GM19351 (cell line): ENCODE data around the gene PAX8.
A peak's percentile ranks its signal among the peaks of the same experiment; 100 is the strongest.

ENCODE experiments used
- ATAC-seq: cut with Tn5 transposase; IDR thresholded peaks from one replicate; pipeline ENCODE4 v1.9.1; 2021; ENCODE audit warnings: mild to moderate bottlenecking, moderate library complexity; ENCODE audit not compliant: unreplicated experiment

PAX8 gene

DNA sequence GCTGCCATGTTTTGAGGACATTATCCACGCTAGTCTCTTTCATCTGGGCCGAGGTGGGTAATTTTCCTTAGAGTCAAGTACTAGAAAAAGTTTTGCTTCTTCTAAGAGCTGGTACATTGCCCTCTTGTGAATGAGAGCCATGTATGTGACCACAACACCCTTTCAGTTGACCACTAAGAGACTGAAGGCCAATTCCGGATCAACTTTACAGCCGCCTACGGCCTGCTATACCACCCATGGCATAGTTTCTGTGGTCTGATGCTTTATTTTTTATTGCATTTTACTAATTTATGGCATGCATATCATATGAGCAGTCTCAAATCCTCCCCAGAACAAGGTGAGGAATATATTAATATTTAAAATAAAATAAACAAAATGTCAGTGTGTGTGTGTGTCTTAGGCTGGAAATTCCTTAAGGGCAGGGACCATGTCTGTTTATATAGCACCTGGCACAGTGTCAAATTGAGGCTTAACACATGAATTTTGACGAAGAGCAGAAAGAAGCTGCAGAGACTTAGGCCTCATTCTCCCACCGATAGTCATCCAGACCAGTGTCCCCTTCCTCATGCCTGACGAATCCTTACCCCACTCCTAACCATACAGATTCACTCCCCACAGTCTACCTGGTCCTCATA, 69.6 kb downstream of the PAX8 start:
- ATAC-seq = no peak

DNA sequence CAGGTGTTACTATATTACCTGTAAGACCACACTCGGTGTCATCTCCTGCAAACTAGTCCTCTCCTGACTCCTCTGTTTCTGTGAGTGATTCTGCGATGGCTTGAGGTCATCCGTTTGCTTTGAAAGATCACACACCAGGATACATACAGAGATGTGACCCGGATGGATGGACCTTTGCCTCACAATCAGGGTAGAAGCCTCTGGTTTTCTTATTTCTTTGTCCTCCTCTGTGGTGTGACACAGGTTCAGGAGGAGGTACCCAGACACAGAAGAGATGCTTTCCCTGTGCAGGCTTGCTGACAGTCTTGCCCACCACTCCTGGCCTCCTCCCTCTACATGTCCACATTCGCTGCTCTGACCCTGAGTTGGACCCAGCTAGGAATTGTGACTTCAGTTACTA, 70.3 kb downstream of the PAX8 start:
- no peak for ATAC-seq

DNA sequence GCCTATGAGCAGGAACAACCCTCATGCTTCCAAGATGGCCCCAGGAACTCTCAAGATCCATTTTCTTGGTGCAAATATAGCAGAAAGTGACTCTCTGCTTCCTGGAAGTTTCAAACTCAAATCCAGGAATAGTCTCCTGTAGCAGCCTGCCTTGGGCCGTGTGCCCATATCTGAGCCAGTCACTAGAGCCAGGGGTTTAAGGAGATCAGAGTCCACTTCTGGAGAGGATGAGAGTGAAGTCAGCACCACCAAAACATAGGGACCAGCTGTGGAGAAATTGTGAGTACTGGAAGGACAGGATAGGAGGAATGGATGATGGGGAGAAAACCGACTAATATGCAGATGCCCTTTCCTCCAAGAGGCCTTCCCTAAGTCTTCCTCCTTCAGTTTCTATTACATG, 71.7 kb downstream of the PAX8 start:
- ATAC-seq = no peak

DNA sequence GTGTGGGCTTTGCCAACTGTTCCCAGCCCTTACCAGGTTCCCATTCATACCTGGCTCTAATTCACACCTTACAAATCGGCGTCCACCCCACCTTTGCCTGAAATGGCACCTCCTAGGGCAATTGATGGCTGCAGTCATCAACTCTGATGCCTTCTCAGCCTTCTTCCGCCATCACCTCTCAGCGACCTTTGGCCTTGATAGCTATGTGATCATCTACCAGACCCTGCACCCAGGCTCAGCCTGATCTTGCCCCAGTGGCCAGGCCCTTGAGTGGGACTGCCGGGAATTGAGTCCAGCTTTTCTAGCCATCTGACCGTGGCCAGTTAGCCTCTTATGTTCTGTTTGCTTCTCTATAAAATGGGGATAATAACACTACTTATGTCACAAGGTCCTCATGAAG, 72.5 kb downstream of the PAX8 start:
- no peak for ATAC-seq

DNA sequence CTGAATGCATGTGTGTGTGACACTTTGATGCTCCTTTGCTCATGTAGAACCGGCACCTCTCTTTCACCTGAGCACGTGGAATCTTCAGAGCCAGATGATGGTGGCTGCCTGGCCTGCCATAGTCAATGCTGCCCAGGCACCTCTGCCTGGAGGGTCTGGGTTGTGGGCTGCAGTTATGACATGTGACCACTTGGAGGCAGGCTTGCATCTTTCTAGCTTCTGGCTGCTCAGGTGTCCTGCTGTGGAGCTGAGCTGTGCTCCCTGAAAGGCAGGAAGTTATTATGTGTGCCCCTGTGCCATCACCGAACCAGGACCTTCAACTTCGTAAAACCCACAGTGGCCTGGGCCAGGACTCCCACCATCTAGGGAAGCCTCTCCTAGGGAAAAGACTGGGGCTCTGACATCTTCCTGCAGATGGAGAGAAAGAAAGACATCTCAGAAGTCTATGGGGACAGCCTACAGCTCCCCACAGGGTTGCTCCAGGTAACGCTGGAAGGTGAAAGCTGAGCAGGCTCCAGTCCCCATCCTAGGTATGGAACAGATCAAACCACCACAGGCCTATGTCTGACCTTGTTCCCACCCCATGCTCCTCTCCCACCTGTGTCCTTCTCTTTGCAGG, 74.7 kb downstream of the PAX8 start:
- peak; percentile 76 for ATAC-seq

DNA sequence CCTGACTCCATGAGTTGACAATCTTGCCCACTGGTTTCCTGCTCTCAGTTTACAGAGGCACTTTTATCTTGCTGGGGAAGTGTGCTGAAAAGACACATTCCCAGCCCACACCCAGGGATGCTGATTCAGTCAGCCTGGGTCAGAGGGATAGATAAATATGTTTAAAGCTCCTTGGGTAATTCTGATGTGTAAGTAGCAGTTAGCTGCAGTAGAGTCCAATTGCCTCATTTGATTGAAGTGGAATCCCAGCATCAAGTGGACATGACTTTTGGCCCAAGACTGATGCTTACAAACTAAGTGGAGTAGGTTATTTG, 75.5 kb downstream of the PAX8 start:
- no peak for ATAC-seq

DNA sequence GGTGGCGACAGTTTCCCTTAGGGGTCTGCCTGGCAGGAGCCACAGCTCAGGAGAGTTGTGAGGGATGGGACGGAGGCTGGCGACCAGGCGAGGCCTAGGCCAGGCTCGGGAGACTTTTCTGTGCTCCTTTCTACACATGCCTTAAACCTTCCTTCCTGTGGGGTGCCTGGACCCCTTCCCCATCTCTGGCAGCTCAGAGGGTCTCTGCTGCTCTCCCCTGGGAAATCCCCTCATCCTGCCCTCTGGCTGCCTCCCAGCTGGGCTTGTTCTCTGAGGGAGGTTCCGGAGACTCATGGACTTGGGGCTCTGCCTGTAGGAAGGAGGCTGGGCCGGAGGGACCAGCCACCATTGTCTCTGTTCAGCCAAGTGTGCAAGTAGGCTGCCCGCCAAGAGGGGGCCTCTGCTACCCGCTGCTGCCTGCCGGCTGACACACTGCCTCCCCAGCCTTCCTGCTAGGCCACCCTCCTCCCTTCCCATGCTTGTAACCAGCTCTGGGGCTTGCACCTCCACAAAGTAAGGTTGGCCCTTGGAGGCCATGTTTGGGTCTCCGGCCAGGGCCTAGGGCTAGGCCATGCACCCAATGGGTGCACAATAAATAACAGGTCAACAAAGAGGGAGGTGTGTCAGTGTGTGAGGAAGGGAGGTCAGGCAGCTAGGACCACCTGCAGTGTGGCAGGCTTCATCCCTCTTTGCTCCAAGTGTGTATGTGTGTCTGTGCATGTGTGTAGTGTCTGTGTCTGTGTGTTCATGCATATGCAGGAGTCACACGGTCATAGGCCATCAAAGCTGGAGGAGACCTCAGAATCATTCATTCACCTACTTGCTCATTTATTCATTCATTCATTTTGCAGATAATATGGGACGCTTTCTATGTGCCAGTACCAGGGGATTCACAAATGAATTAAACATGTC, 76.2 kb downstream of the PAX8 start:
- ATAC-seq = no peak

DNA sequence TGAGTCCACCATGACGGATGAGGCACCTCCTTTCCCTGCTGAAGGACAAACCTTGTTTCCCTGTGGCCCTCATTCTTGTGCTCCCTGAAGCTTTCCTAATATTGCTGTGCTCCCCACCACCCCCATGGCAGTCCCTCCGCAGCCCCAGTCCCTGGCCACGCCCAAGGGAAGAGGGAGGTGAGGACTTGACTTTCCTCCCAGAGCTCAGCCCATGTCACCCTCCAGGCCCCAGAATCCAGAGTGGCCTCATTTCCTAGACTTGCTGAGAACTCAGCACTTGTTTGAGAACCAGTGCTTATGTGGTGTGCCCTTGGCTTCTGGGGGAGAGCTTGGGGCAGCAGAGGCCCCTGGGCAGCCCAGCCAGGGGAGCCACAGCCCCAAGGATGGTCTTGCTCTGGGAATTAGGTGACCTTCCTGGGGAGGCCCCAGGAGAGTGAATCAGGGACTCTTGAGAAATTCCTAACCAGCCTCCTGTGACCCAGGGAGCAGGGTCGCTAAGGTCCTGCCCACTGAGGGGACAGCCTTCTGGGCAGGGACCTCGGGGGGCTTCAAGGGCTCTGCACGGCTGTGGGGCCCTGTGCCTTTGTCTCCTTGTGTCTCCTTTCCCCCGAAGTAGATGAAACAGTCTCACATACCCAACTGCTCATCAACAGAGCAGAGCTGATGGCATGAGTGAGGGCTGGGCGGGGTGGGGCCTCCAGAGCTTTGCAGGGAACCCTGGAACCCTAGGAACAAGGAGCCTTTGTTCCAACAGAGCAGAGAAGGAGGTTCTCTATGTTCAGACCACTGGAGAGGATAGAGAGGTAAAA, 77.0 kb downstream of the PAX8 start:
- no peak for ATAC-seq

DNA sequence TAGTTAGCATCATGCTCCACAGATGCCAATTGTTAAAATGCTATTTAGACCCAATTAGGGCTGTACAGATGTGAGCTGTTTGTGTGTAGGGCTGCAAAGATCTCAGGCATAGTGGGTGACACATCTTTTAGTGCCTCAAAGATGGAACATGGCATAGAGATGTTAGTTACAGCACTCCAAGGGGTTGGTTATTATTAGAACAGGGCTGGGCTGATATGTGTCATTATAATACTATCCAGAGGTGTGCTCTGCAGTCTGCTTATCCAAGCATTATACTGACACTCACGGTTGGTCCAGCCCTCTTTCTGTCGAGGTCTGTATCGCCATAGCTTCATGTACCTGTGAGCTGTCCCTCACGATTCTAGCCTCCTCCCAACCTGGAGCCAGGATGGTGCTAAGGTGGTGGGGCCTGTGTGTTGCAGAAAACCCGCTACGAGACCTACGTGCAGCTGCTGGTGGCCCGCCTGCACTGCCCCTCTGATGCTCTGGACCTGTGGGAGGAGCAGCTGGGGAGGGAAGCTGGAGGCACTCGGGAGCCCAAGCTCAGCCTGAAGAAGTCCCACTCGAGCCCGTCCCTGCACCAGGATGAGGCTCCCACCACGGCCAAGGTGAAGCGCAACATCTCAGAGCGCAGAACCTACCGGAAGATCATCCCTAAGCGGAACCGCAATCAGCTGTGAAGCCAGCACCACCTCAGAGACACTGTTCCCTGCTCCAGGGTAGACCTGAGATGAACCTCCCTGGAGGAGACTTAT, 77.8 kb downstream of the PAX8 start:
- no peak for ATAC-seq

DNA sequence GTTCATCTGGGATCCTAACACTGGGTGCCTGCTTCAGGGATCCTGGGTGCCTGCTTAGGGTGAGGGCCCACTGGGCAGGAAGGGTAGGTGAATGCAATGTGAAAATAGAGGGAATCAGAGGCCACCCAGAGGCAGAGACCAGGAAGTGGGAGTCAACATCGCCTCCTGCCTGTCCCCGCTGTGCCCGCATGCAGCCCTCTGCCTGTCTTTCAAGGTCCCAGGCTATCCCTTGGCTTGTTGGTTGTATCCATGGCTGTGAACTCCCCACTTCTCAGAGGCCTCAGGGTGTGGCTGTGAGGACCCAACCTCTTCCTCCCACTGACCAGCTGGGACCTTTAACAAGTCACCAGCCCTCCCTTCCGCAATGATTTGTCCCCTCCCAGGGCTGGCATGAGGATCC, 78.5 kb downstream of the PAX8 start:
- no peak for ATAC-seq

DNA sequence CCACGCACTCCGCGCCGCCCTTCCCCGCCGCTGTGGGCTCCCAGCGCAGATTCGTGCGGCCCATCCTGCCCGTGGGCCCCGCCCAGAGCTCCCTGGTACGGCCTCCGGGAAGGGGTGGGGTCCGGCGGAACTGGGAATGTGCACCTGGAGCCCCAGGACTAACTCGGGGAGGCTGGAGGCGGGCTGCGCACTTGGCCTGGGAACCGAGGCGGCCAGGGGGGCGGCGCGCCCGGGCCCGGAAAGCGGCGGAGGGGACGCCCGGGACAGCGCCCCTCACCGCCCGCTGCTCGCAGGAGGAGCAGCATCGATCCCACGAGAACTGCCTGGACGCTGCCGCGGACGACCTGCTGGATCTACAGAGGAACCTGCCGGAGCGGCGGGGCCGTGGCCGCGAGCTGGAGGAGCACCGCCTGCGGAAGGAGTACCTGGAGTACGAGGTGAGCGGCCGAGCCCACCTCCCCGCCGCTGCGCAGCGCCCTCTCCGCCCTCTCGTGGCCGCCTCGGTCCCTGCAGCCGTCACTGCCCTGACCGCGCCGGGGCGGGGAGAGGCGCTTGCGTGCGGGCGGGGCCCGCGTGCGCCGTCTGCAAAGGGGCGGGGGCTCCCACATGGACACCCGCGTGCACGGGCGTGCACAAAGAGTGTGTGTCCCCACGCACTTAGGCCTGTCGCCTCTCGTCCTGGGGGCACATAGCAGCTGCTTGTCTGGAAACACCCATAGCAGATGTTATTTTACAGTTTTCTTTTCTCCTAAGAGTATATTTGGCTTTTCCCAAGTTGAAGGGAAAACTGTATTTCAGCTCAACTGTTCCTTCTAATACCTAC, 79.7 kb downstream of the PAX8 start:
- peak; percentile 68 for ATAC-seq

DNA sequence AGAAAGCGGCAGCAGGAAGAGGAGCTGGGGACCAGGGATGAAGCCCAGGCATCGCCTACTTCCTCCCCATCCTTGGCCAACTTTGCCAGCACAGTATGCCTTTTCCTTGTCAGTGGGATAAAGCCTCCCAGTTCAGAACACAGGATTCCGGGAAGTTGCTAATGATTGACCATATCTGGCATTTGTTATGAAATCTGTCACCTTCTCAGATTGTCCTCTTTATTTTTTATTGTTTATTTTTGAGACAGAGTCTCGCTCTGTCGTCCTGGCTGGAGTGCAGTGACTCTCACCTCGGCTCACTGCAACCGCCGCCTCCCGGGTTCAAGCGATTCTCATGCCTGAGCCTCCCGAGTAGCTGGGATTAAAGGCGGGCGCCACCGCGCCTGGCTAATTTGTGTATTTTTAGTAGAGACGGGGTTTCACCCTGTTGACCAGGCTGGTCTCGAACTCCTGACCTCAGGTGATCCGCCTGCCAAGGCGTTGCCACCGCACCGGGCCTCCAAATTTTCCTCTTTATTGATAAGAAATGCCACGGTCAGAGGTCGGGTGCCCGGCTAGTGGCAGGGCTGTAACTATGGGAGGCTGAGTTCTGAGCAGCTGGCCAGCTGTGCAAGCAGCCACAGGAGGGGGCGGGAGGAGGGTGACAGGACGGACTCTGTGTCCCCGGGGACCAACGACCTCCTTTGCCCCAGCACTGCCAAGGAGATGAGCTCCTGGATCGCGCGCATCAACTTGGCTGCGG, 80.5 kb downstream of the PAX8 start:
- no peak for ATAC-seq

DNA sequence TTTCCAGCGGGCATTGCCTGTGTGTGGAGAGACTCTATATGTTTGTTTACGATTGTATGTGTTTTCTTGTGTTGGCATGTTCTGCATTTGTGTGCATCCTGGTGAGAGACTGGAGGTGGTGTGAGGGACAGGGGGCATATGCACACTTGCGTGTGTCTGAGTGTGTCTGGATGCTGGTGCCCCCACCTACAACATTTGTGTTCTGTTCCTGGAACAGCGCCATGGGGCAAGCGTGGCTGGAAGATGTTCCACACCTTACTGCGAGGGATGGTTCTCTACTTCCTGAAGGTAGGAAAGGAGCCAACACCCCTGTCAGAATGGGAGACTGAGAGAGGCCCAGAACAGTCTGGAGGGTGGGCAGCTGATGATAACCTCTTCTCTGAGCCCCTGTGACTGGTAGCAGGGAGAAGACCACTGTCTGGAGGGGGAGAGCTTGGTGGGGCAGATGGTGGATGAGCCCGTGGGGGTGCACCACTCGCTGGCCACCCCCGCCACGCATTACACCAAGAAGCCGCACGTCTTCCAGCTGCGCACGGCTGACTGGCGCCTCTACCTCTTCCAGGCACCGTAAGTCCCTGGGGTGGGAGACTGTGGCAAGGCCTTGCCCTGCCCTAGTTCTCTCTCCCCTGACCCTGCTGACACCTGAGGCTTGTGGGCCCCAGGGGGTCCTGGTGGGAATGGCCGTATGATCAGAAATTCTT, 81.2 kb downstream of the PAX8 start:
- no peak for ATAC-seq

DNA sequence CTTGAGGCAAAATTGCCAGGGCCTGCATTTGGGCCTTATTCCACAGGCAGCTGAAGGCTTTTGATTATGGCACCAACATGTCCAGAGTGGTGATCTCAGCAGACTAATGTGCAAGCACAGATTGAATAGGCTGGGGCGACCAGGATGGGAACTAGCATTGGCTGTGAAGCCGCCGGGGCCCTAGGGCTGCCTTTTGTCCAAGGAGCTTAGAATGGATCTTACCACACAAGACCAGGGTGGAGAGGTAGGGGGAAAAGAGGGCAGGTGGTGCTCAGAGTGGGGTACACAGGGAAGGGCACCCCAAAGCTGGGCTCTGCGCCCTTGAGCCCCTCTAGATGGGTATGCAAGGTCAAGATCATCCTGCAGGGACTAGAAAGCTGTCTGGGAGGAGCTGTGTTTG, 81.9 kb downstream of the PAX8 start:
- no peak for ATAC-seq

DNA sequence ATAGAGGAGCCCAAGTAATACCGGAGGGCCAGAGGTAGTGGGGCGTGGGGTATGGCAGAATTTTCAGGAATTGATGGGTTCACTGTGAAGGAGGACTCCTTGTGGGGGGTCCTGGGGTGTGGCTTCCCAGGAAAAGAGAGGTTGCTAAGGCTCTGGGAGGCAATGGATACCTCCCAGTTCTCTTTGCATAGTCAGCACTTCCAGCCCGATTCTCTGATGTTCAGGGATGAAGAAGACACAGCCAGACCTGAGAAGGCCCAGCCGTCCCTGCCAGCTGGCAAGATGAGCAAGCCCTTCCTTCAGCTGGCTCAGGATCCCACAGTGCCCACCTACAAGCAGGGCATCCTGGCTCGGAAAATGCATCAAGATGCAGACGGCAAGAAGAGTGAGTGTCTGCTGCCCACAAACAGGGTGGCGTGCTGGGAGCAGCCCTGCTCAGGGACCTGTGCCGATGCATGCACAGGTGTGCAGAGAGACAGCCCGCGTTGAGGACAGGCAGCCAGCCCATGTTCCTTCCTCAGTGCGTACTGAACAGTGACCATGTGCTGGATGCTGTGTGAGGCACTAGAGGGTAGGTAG, 82.7 kb downstream of the PAX8 start:
- no peak for ATAC-seq

DNA sequence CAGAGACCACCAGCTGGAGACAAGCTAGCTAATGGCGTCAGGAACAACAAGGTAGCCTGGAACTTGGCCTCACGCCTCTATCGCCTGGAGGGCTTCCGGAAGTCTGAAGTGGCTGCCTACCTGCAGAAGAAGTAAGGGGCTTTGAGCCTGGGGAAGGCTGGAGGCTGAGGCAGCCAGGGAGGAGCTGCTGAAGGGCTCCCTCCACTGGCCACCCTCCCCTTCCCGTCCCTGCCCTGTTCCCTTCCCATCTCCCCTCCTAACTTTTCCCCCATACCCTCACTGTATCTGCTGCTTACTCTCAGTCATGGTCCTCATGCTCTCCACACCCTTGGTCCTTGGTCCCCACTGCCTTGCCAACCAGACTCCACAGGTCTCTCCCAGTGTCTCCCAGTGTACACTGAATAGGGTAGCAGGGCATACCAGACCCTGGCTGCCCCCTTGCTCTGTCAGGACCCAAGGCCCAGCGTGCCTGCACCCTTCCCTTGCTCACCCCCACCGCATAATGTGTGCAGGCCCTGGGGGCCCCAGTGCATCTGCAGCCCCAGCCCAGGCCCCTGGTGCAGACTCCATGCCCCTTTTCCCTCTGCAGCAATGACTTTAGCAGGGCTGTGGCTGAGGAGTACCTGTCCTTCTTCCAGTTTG, 86.1 kb downstream of the PAX8 start:
- no peak for ATAC-seq

DNA sequence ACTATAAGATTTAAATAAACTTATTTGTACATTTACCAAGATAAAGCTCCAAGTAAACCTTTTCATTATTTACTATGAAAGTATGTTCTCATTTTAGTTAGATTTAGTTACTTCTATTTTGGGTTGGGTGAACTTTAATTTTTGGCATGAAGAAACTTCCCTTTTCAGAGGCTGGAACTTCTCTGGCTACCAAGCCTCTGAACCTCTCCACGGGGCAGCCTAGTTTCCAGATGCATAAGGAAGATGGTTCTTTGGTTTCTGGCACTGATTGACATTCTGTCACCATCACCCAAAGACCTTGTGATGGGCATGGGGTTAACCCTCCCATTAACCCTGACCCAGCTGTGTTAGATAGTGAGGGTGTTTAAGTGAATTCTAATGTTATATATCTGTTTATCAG, 87.8 kb downstream of the PAX8 start:
- no peak for ATAC-seq

DNA sequence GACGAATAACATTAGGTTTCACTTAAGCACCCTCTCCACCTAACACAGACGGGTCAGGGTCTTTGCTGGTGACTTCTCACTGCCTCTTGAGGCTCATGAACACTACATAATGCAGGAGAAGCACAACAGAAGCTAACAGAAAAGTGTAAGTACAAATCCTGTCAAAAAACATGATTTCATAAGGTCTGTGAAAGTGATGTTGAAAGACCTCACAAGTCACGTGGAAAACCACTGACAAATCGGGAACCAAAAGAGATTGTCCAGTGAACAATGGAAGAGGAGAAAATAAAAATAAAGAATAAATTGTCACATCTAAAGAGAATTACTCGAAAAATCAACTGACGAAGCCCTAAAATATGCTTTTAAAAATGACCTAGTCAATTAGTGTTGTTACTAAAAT, 91.0 kb downstream of the PAX8 start:
- ATAC-seq = no peak
